ENCODE results near the gene FBXO28. TPM values are rescaled to one million over a fixed set of nuclear protein-coding genes. Genes with fewer than 3 reads are reported as not detected.

FBXO28 gene
- polyA plus RNA-seq (19.2 and 20.3 TPM in 2 replicates), polyA minus RNA-seq (58.9 and 62.0 TPM in 2 replicates)

GRCh38 chr1:224113918-224114786 is at the start of gene FBXO28:
TSS of gene FBXO28 (plus strand) at chr1:224114111. CDS start at chr1:224114130, 19 bp downstream.
- no peaks in the 10 kb centered on the region for H3F3A ChIP-seq (ENCODE audit: insufficient read depth, low read length, poor library complexity, severe bottlenecking)

More at GRCh38 chr1:224113918-224114786, at the start of gene FBXO28:
- no peaks in the 10 kb centered on the region for H3K36me3 ChIP-seq (ENCODE audit: insufficient read depth, low read length)
- peak within 1 kb of the TSS; percentile 91 for H3K4me2 ChIP-seq (ENCODE audit: low read length)
- H3K27me3 ChIP-seq (ENCODE audit: insufficient read depth, low read depth, low read length), result no peaks in the 10 kb centered on the region
- H3K79me2 ChIP-seq (replicated peaks; ENCODE audit: insufficient read depth, low read length), result peaks cover 48% of the 10 kb centered on the region
- no peaks in the 10 kb centered on the region for H3K9me2 ChIP-seq (ENCODE audit: insufficient read depth, low read length)
- peak within 1 kb of the TSS; percentile 94 for H2AFZ ChIP-seq (ENCODE audit: low read depth, low read length)
- peak; percentile 87 for TF ChIP-seq MXI1 (conservative IDR thresholded peaks at IDR 0.05; ENCODE audit: poor library complexity, severe bottlenecking)
- TF ChIP-seq TAF1 (IDR thresholded peaks at IDR 0.05; ENCODE audit: low read depth), result peak; percentile 99
- TF ChIP-seq POLR2AphosphoS5 (IDR thresholded peaks at IDR 0.05), result peak; percentile 99
- no peak for TF ChIP-seq RAD21 (conservative IDR thresholded peaks at IDR 0.05)
- peak; percentile 73 for TF ChIP-seq EP300 (conservative IDR thresholded peaks at IDR 0.05; ENCODE audit: poor library complexity, severe bottlenecking)
- no peak for TF ChIP-seq EZH2 (IDR thresholded peaks at IDR 0.05; ENCODE audit: borderline replicate concordance, insufficient read depth, low read length, poor library complexity, severe bottlenecking)
- peak; percentile 32 for TF ChIP-seq CTCF (IDR thresholded peaks at IDR 0.05; ENCODE audit: poor library complexity, severe bottlenecking)
- TF ChIP-seq SMC3 (conservative IDR thresholded peaks at IDR 0.05; ENCODE audit: poor library complexity), result no peak
- peak; percentile 95 for TF ChIP-seq REST (IDR thresholded peaks at IDR 0.05; ENCODE audit: borderline replicate concordance)
- H3K9me3 ChIP-seq (ENCODE audit: low read length), result no peaks in the 10 kb centered on the region
- peaks cover 3% of the 10 kb centered on the region for H4K20me1 ChIP-seq (ENCODE audit: insufficient read depth)
- peak within 1 kb of the TSS; percentile 85 for H3K27ac ChIP-seq (ENCODE audit: low read length)
- peak within 1 kb of the TSS; percentile 97 for H3K9ac ChIP-seq (ENCODE audit: low read length)
- H3K4me3 ChIP-seq (ENCODE audit: low read length), result peak within 1 kb of the TSS; percentile 89
